LNCAP (cell line): ENCODE measurements around the gene MYORG.

Source experiments
- CTCF ChIP-seq: fragments of 450-650 bp; IDR thresholded peaks from 2 replicates; pipeline ENCODE4 v1.5.1; 2017; ENCODE audit warnings: mild to moderate bottlenecking

Gene MYORG

GRCh38 chr9:34396276-34397214 lies 19.8 kb upstream of the MYORG start:
- no peak for TF ChIP-seq CTCF

GRCh38 chr9:34392511-34392910 lies 15.8 kb upstream of the MYORG start:
- TF ChIP-seq CTCF: no peak

- TF ChIP-seq CTCF: no peak
Observed at GRCh38 chr9:34387239-34387638, 10.5 kb upstream of the MYORG start.

- TF ChIP-seq CTCF: no peak
Observed at GRCh38 chr9:34386656-34387055, 10.0 kb upstream of the MYORG start.

- TF ChIP-seq CTCF: no peak
Observed at GRCh38 chr9:34385561-34386230, 9.0 kb upstream of the MYORG start.

- no peak for TF ChIP-seq CTCF
Observed at GRCh38 chr9:34384368-34385165, 7.9 kb upstream of the MYORG start.

GRCh38 chr9:34383904-34384303 lies 7.2 kb upstream of the MYORG start:
- TF ChIP-seq CTCF: no peak
